GM21423 (cell line): Measurements from ENCODE around the gene ZNF784.
A peak's percentile ranks its signal among the peaks of the same experiment; 100 is the strongest.

Experiments
- ATAC-seq: cut with Tn5 transposase; IDR thresholded peaks from one replicate; pipeline ENCODE4 v1.9.1; 2021; ENCODE audit warnings: mild to moderate bottlenecking, moderate library complexity; ENCODE audit not compliant: unreplicated experiment

Gene ZNF784

DNA sequence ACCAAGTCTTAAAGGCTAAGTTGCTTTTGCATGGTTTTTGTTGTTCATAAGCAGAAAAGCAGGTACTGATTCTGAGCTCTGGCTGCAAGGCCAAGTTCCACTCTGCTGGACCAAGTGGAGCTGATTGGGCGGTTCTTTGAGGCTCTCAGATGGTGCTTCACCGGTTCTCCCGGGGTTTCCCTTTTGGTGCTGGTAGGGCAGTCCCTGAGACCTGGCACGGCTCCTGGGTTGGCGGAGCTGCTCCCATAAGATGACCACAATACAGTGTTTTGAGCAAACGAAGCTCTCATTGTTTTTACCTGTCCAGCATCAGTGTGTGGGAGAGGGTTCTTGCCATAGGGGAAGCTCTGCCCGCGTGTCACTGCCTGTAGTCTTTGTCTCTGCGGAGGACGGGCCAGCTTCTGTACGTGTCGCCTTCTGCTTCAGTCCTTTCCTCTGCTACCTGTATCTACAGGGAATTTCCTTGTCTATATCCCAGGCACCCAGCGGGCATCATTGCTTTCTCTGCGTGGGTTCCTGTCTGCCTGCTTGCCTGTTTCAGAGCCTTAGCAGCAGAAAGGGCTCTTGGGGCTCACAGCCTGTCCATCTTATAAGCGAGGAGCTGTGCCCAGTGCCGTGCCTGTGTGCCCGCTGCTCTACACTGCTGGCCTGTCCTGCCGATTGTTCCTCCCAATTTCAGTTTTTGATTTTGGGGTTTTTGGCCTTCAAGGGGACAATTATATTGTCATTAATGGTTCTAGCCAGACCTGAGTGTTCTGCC, 32.8 kb upstream of the ZNF784 start:
- ATAC-seq, result no peak

- ATAC-seq, result no peak
These were observed 32.2 kb upstream of the ZNF784 start for GRCh38 chr19:55656552-55656951.

DNA sequence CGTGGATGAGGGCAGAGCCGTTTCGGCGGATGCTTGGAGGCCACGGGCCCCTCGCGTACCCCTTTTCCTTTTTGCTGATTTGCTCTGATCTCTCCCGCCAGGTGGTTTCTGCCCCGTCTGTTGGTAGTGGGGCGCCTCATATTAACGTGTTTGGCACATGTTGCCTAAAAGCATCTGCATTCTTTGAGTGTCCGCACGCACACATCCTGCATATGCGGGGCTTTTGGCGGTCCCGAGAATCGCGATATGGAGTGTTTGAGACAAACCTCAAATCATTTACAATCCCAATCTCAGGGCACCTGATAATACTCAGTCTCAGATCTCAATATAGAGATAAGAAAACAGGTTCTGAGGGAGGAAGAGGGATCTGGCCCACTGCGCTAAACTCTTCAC, 31.3 kb upstream of the ZNF784 start:
- no peak for ATAC-seq

- peak; percentile 36 for ATAC-seq
These were observed 30.7 kb upstream of the ZNF784 start, which contains the start of gene U2AF2 for GRCh38 chr19:55654868-55655647. Gene U2AF2, plus strand, starts transcription at chr19:55655035. Its CDS starts 70 bp downstream, at chr19:55655105.

- peak; percentile 60 for ATAC-seq
These were observed 30.0 kb upstream of the ZNF784 start for GRCh38 chr19:55654323-55654867.

- ATAC-seq, result peak; percentile 40
These were observed 29.4 kb upstream of the ZNF784 start for GRCh38 chr19:55653651-55654322.

DNA sequence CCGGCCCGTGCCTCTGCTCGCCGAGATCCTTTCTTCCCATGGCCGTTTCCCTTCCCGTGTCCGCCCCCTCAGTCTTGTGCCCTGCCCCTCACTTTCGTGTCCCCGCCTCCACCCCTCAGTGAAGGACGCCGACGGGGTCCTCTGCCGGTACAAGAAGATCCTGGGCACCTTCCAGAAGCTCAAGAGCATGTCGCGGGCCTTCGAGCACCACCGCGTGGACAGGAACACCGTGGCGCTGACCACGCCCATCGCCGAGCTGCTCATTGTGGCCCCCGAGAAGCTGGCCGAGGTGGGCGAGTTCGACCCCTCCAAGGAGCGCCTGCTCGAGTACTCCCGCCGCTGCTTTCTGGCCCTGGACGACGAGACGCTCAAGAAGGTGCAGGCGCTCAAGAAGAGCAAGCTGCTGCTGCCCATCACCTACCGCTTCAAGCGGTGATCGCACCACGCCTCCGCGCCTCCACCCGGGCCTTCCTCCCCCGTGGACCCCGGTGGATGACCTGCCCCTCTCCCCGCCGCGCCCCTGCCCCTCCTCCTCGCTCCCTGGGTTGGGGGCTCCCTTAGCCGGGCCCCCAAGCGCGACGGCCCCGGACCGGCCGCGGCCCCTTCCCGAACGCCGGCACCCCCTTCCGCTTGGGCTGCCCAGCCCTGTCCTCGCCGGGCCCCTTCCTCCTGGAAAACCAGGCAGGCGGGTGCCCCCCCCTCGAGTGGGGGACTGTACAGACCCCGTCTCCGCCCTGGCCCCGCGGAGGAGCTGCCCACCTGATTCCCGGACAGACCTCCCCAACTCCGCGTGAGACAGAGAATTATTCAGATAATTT, 28.2 kb upstream of the ZNF784 start:
- ATAC-seq, result no peak

DNA sequence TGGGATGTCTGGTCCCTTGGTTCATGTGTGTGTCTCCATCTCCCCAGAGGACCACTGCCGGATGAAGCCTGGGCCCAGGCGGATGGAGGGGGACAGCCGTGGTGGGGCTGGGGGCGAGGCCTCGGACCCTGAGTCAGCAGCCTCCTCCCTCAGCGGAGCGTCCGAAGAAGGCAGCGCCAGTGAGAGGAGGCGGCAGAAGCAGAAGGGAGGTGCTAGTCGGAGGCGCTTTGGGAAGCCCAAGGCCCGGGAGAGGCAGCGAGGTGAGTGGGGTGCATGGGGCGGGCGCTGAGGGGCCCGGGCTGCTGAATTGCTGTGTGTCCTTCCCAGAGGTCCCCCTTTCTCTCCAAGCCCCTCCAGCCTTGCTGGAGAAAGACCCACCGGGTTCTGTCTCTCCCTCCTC, 26.9 kb upstream of the ZNF784 start:
- no peak for ATAC-seq

GRCh38 chr19:55650602-55651230, 26.4 kb upstream of the ZNF784 start:
- ATAC-seq, result no peak

DNA sequence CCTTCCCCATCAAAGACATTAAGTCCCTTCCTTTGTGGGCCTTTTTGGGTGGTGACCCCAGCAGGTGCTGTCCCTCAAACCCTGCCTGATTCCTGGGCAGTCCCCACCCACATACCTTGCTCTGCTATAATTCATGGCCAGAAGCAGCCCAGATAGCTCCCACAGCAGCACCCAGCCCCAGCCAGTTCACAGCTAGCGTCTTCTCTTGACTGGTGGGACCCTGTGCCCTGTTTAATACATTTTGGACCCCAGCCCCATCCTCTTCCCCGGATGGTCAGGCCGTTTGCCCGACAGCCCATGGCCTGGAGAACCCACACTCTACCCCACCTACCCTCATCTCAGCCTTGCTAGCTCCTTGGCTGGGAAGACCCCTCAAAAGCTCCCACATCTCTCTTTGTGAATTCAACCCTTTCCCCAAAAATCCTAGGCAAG, 25.8 kb upstream of the ZNF784 start:
- ATAC-seq, result no peak

DNA sequence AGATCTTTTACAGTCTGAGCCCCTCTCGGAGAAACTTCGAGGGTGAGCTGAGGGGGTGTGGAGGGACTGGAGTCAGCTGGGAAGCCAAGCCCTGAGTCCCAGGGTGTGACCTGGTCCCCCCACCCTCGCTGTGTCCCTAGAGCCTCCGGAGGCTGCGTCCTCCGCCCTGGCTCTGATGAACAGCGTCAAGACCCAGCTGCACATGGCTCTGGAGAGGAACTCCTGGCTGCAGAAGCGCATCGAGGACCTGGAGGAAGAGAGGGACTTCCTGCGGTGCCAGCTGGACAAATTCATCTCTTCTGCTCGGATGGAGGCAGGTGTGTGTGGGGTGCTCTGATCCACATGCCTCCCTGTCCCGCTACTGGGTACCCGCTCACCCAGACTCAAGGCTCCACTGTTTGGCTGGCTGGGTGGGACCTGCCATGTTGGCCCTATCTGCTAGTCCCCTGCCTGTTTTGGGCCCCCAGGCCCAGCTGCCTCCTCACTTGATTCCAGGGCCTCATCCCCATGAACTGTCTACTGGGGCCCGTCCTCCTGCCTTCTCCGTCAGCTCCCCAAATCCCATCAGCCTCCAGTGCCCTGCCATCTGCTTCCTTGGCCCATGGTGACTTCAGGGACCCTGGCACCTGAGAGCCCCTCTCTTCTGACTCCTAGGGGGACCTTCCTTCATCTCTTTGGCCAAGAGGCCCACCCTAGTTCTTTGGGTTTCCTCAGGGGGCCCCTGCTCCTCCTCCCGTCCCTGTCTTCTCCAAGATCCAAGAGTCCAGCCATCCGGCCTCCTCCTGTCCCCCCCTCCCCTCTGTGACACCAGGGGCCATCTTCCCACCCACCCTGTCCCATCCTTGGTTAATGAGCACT, 25.1 kb upstream of the ZNF784 start:
- ATAC-seq, result no peak

- ATAC-seq, result no peak
These were observed 24.4 kb upstream of the ZNF784 start for GRCh38 chr19:55648585-55649267.

GRCh38 chr19:55647732-55648584, 23.6 kb upstream of the ZNF784 start, which contains the start of gene CCDC106:
Gene CCDC106, plus strand, starts transcription at chr19:55648212. Its CDS starts 835 bp downstream, at chr19:55649047.
- peak; percentile 25 for ATAC-seq

- ATAC-seq, result no peak
These were observed 22.7 kb upstream of the ZNF784 start for GRCh38 chr19:55646889-55647731.

- ATAC-seq, result no peak
These were observed 21.1 kb upstream of the ZNF784 start for GRCh38 chr19:55645512-55645881.

- ATAC-seq, result no peak
These were observed 20.6 kb upstream of the ZNF784 start for GRCh38 chr19:55644842-55645511.
